Natural killer cell treated with Interleukin-12 subunit alpha and Interleukin-12 subunit beta and Interleukin-15 and Interleukin-18, amount 100 ng/mL, for 72 hours (primary cell): Measurements from ENCODE around the gene CIDEC. TPM values are rescaled to one million over a fixed set of nuclear protein-coding genes. Genes with fewer than 3 reads are reported as not detected.
"Not testable (repeated sequence)": the region's sequence is repeated elsewhere in the genome, so short reads cannot be mapped to it uniquely, and the experiment has no call there.

Experiments used
- ATAC-seq, 2 donors: fragments of 150-1000 bp; cut with Tn5 transposase in 1 of 2; sonication (Bioruptor Pico), chemical (Tn5 transposase) in 1 of 2; 2 replicates each; pipeline ENCODE4 v1.10.0; 2021
- DNase-seq: peaks from one replicate; pipeline ENCODE4 v3.0.0; 2022; ENCODE audit warnings: low spot score
- H3K27ac Mint-ChIP-seq, 2 donors: 1 replicate in 1 of 2; 2 replicates in 1 of 2; pipeline ENCODE4 v1.8.0; 2022; ENCODE audit warnings: mixed read lengths in 2 of 2, mild to moderate bottlenecking in 1 of 2, moderate library complexity in 1 of 2
- H3K27me3 Mint-ChIP-seq, 2 donors: 1 replicate in 1 of 2; 2 replicates in 1 of 2; pipeline ENCODE4 v1.8.0; 2022; ENCODE audit warnings: mixed read lengths in 2 of 2
- H3K36me3 Mint-ChIP-seq: one replicate; pipeline ENCODE4 v1.8.0; 2022; ENCODE audit warnings: mixed read lengths
- H3K4me1 Mint-ChIP-seq, 2 donors: 1 replicate in 1 of 2; 2 replicates in 1 of 2; pipeline ENCODE4 v1.8.0; 2022; ENCODE audit warnings: low read depth in 2 of 2, mixed read lengths in 2 of 2, mild to moderate bottlenecking in 1 of 2
- H3K4me3 Mint-ChIP-seq: one replicate; pipeline ENCODE4 v1.8.0; 2022; ENCODE audit warnings: mixed read lengths
- H3K9me3 Mint-ChIP-seq: 2 replicates; pipeline ENCODE4 v1.8.0; 2022; ENCODE audit warnings: mixed read lengths
- total RNA-seq, 2 donors: library from RNA; stranded (reverse); gene quantifications; one replicate each; pipeline ENCODE4 v1.2.3, GENCODE V29; 2022

CIDEC gene
- total RNA-seq, 2 donors from 2014 or later = not detected

DNA sequence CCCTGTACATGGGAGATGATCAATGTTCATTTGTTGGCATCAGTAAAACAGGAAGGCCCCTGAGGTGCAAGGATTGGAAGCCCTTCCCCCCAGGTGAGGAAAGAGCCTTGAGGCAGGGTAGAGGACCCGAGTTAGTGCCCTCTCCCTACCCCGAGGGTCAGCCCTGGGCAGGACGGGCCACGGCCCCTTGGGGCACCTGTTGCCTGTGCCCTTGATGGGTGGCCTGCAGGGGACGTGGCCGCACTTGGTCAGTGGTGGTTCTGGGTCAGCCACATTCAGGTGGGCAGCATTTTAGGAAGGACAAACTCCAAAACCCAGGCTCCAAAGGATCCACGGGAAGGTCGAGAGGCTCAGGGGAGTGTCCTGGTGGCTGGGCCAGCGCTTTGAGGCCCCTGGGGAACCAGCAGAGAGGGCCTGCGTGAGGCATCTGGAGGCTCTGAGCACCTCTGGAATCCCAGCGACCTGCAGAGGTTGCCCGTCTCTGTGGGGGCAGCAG, 20.5 kb downstream of the CIDEC start:
- Mint-ChIP-seq H3K4me3 (no peak overlapping the region), H3K36me3 (no peaks in the 10 kb centered on the region), H3K4me1 (peaks cover 13 to 38% of the 10 kb centered on the region in 2 donors), H3K9me3 (no peaks in the 10 kb centered on the region), H3K27me3 (no peaks in the 10 kb centered on the region), H3K27ac (peak overlapping the region in 1 of 2 donors; percentile 78)
- no peak for ATAC-seq
- DNase-seq = no peak

DNA sequence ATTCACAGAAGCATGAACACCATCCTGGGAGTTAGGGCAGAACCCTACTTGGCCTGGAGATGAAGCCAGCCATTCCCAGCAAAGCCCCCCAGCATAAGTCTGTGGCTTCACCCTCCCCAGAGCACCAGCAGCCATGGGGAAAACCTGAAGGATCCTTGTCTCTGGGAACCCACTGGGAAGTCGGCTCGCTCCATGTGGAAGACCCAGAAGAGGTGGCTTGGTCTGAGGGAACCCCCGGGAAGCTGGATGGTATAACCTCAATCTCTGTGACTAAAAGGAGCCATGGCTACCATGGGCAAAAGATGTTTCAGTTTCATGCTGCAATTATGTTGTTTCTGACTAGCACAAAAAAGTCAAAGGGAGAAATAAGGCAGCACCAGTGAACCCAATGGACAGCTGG, 24.5 kb downstream of the CIDEC start:
- Mint-ChIP-seq H3K27ac (peak overlapping the region in 1 of 2 donors; percentile 70), H3K4me3 (no peak overlapping the region), H3K9me3 (no peaks in the 10 kb centered on the region), H3K36me3 (no peaks in the 10 kb centered on the region), H3K27me3 (no peaks in the 10 kb centered on the region), H3K4me1 (peaks cover 20 to 37% of the 10 kb centered on the region in 2 donors)
- ATAC-seq = no peak
- no peak for DNase-seq

DNA sequence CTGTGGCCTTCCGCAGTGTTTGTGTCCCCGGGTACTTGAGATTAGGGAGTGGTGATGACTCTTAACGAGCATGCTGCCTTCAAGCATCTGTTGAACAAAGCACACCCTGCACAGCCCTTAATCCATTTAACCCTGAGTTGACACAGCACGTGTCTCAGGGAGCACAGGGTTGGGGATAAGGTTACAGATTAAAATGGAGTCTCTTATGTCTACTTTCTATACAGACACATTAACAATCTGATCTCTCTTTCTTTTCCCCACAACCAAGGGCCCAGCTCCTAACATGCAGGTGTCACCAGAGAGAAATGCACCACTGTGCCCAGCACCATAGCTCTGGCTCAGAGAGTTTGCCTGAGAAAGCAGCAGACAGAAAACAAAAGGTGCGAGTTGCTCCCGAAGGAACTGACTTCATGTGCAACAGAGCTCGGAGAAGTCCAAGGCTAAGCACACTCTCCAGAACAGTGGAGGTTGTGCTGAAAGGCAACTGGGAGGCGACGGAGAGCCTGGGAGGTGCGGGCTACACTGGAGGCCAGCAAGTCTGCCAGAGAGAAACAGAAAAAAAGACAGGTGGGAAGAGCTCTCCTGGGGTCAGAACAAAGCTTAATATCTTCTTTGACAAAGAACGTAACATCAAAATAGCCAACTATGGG, 25.6 kb downstream of the CIDEC start:
- H3K36me3 Mint-ChIP-seq, H3K27me3 Mint-ChIP-seq, ATAC-seq, H3K4me3 Mint-ChIP-seq, H3K9me3 Mint-ChIP-seq, DNase-seq: not testable (repeated sequence)
- Mint-ChIP-seq H3K27ac (peak overlapping the region in 1 of 2 donors; percentile 37), H3K4me1 (peaks cover 20 to 32% of the 10 kb centered on the region in 2 donors)

DNA sequence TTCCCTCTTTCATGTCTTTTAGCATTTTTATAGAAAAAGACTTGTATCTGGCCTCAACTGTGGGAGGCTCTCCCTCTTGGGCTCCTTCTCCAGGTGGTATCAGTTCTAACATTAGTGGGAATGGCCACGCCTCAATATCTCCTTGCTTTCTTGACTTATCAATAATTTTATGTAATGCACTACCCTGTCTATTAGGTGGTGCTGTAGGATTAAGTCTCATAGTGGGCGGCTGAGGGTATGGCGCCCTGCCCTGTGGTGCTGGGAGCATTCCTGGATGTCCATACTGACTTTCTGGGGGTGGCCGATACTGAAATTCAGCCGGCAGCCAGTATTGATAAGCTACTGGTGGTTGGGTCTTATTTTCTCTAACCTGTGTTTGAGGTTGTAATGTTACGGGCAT, 27.5 kb downstream of the CIDEC start:
- DNase-seq (no peak), ATAC-seq (no peak)
- Mint-ChIP-seq H3K4me3 (no peak overlapping the region), H3K27me3 (no peaks in the 10 kb centered on the region), H3K9me3 (no peaks in the 10 kb centered on the region), H3K27ac (no peak overlapping the region), H3K36me3 (no peaks in the 10 kb centered on the region), H3K4me1 (peaks cover 11 to 21% of the 10 kb centered on the region in 2 donors)

DNA sequence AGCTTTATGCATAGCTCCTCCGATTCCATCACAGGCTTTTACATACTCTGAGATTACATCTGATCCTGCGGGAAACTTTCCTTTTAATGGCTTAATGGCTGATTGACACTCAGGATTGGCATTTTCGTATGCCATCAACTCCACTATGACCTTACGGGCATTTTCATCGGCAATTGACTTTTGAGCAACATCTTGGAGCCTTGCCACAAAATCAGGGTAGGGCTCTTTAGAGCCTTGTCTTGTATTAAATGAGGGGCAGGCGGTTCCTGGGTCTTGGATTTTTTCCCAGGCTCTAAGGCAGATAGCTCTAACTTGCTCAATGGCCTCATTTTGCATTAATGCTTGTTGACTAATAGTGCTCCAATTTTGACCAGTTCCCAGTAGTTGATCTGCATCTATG, 28.1 kb downstream of the CIDEC start:
- H3K9me3 Mint-ChIP-seq, H3K4me3 Mint-ChIP-seq, ATAC-seq, H3K27ac Mint-ChIP-seq, DNase-seq, H3K27me3 Mint-ChIP-seq, H3K36me3 Mint-ChIP-seq: not testable (repeated sequence)
- H3K4me1 Mint-ChIP-seq = peaks cover 11 to 19% of the 10 kb centered on the region in 2 donors

DNA sequence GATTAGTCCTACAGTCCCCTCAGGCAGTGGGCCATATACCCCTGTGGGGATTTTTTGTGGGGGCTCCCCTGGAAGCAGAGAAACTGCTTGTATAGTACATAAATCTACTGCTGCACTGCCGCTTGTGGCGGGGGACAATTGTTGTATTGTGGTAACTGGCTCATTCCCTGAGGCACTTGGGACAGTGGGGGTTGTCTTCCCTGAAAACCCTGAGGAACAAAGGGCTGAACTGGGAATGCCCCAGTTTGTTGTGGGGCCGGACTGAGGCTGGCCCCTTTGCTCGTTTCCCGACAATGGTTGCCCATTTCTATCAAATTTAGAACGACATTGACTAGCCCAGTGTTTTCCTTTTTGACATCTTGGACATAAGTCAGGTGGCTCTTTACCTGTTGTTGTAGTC, 28.7 kb downstream of the CIDEC start:
- not testable (repeated sequence) for ATAC-seq, H3K36me3 Mint-ChIP-seq, H3K27ac Mint-ChIP-seq, H3K9me3 Mint-ChIP-seq, H3K4me3 Mint-ChIP-seq, H3K27me3 Mint-ChIP-seq, DNase-seq
- H3K4me1 Mint-ChIP-seq = peaks cover 11 to 14% of the 10 kb centered on the region in 2 donors

DNA sequence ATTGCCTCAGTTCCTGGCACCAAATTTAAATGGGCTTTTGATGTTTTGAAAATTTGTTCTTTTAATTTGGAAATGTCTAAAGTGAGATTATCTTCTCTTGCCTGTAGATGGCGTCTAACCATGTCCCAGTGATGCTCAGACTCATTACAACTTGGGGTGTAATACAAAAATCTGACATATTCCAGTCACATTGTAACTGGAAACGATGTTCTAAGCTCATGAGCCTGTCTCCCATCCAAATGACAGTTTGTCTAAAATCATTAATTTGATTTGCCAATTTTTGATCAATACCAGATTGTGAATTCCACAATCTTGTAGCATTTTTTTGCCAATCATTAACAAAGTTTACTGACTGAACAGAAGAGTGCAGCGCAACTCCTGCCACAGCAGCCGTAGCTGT, 31.2 kb downstream of the CIDEC start:
- not testable (repeated sequence) for DNase-seq, H3K36me3 Mint-ChIP-seq

DNA sequence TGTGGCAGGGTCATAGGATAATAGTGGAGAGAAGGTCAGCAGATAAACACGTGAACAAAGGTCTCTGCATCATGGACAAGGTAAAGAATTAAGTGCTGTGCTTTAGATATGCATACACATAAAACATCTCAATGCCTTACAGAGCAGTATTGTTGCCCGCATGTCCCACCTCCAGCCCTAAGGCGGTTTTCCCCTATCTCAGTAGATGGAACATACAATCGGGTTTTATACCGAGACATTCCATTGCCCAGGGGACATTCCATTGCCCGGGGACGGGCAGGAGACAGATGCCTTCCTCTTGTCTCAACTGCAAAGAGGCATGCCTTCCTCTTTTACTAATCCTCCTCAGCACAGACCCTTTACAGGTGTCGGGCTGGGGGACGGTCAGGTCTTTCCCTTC, 32.2 kb downstream of the CIDEC start:
- H3K9me3 Mint-ChIP-seq, H3K27me3 Mint-ChIP-seq, H3K4me3 Mint-ChIP-seq, ATAC-seq, H3K36me3 Mint-ChIP-seq, DNase-seq, H3K27ac Mint-ChIP-seq: not testable (repeated sequence)
- H3K4me1 Mint-ChIP-seq = peaks cover 0 to 13% of the 10 kb centered on the region in 2 donors

More for the DNA sequence above, 31.2 kb downstream of the CIDEC start:
- H3K4me3 Mint-ChIP-seq, H3K27me3 Mint-ChIP-seq, ATAC-seq, H3K9me3 Mint-ChIP-seq: not testable (repeated sequence)
- H3K4me1 Mint-ChIP-seq = peaks cover 5 to 13% of the 10 kb centered on the region in 2 donors
- H3K27ac Mint-ChIP-seq = peak overlapping the region in 1 of 2 donors; percentile 19

DNA sequence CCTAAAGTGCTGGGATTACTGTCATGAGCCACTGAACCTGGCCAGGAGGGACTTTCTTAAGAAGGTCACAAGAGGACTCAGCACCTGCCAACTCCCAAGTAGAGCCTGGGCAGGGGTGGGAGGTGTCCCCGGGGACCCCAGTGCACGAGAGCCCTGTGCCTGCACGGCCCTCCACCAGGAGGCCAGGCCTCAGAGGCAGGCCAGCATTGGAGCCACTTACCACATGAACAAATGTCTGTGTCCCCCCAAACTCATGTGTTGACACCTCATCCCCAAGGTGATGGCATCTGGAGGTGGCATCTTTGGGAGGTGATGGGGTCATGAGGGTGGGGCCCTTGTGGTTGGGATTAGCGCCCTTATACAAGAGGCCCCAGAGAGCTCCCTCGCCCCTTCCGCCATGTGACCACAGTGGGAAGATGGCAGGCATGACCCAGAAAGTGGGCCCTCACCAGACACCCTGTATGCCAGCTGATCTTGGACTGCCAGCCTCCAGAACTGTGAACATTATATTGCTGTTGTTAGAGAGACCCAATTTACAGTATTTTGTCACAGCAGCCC, 33.0 kb downstream of the CIDEC start:
- no peaks in the 10 kb centered on the region for H3K27me3 Mint-ChIP-seq
- H3K27ac Mint-ChIP-seq = no peak overlapping the region
- no peak overlapping the region for H3K4me3 Mint-ChIP-seq

DNA sequence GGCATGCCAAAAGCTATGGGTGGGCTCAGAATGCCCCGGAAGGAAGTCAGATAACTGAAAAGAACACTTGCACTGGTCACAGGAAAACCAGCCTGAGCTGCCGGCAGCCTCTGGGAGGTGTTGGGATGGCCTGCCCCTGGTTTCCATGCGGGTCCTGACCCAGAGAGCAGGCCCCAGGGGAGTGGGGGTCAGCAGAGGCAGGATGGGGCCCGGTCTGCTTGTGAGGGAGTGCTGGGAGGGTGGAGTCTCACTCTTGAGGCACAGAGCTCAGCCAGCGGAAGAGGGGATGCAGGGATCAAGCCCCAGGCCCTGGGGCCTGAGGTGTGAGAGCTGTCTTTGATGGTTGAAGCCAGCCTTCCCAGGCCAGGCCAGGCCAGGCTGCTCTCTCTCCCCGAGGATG, 33.8 kb downstream of the CIDEC start:
- no peak overlapping the region for H3K4me3 Mint-ChIP-seq
- H3K4me1 Mint-ChIP-seq = peaks cover 9 to 23% of the 10 kb centered on the region in 2 donors
- H3K9me3 Mint-ChIP-seq = no peaks in the 10 kb centered on the region
- no peak for DNase-seq
- H3K36me3 Mint-ChIP-seq = peaks cover 5% of the 10 kb centered on the region
- no peaks in the 10 kb centered on the region for H3K27me3 Mint-ChIP-seq
- H3K27ac Mint-ChIP-seq = peak overlapping the region in 1 of 2 donors; percentile 58
- no peak for ATAC-seq

More for the DNA sequence above, 33.0 kb downstream of the CIDEC start:
- Mint-ChIP-seq H3K36me3 (peaks cover 5% of the 10 kb centered on the region), H3K4me1 (peaks cover 6 to 20% of the 10 kb centered on the region in 2 donors), H3K9me3 (no peaks in the 10 kb centered on the region)
- DNase-seq (no peak), ATAC-seq (no peak)

DNA sequence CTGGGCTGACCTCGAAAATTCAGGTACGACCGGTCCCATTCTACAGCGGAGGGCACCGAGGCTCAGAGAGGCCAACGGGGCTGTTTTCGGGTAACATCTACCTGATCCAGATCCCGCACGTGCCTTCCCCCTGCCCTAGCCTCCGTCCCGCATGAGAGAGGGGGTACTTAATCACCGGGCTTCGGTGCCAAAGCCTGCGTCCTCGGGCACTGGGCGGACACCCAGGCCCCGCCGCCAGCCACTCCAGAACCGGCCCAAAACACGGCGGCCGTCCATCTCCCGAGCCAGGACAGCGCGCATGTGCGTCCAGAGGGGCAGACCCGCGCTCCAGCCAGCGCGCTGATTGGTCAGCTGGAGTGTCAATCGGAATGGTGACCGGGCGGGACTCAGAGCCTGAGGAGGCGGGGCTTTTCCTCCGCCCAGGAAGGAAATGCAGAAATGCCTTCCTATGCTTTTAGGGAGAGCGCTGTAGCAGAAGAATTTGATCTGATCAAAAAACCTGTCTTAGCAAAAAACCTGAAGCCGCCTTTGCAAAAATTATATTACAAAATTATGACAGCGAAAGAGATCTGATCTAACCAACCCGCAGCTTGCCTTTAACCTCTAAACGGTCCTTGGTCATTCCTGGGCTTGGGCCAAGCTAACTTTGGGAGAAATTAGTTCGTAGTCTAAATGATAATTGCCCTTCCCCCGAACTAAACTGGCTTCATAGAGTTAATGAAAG, 36.2 kb downstream of the CIDEC start, which contains the start of gene RPUSD3:
Gene RPUSD3 (minus strand): TSS at position 294 of the 724 bp plus-strand sequence. CDS start 18 bp downstream, at position 276.
- Mint-ChIP-seq H3K27ac (peak within 1 kb of the TSS; percentile 91 to 94), H3K27me3 (no peaks in the 10 kb centered on the region), H3K4me1 (peaks cover 9 to 23% of the 10 kb centered on the region in 2 donors), H3K9me3 (no peaks in the 10 kb centered on the region), H3K36me3 (peaks cover 5% of the 10 kb centered on the region), H3K4me3 (peak within 1 kb of the TSS; percentile 98)
- DNase-seq (peak; percentile 97), ATAC-seq (peak; percentile 99 to 100)

DNA sequence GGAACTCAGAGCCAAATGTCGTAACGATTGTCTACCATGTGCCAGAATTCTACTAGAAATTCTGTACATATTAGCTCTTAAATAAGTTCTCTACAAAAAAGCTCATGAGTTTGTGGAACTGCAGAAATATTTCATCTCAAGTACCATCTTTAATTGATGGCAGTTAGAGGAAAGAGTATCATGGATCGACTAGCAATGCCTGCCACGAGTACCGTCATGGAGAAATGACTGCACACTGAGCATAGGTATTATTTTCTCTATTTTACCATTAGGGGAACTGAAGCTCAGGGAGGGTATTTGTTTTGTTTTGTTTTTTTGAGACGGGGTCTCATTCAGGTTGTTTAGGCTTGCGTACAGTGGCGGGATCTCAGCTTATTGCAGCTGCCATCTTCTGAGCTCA, 39.0 kb downstream of the CIDEC start:
- Mint-ChIP-seq H3K27me3 (no peaks in the 10 kb centered on the region), H3K27ac (peak overlapping the region in 1 of 2 donors; percentile 18), H3K4me1 (peaks cover 11 to 23% of the 10 kb centered on the region in 2 donors), H3K9me3 (no peaks in the 10 kb centered on the region), H3K36me3 (peaks cover 5% of the 10 kb centered on the region), H3K4me3 (no peak overlapping the region)
- DNase-seq (no peak), ATAC-seq (no peak)

DNA sequence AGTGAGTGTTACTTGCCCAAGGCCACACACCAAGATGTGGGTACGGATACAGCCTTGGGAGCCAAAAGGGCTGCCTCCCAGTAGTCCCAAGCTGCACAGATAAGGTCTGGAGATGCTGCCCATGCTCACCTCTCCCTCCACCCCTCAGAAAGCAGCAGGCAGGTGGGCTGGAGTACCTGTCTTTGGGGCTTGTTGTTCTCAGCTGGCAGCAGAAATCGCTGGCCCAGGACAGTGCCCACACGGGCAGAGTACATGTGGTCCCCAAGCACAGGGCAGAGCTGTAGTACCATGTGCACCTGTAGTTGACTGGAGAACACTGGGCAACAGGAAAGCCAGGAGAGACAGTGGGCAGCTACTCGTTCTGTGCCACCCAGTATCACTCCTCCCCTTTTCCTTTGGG, 41.2 kb downstream of the CIDEC start:
- Mint-ChIP-seq H3K27ac (no peak overlapping the region), H3K27me3 (no peaks in the 10 kb centered on the region), H3K9me3 (no peaks in the 10 kb centered on the region), H3K4me1 (peaks cover 13 to 16% of the 10 kb centered on the region in 2 donors), H3K4me3 (no peak overlapping the region), H3K36me3 (peaks cover 5% of the 10 kb centered on the region)
- no peak for ATAC-seq
- peak; percentile 61 for DNase-seq
